ENCODE measurements around the gene MCM3AP.

MCM3AP gene

GRCh38 chr21:46191257-46191685, 94.1 kb downstream of the MCM3AP start:
- peaks cover 34% of the 10 kb centered on the region for H3K36me3 ChIP-seq (ENCODE audit: control insufficient read depth, low read depth, low read length)
- H3K4me1 ChIP-seq (ENCODE audit: control insufficient read depth, low read depth, low read length), result peaks cover 15% of the 10 kb centered on the region
- no peak overlapping the region for H3K4me3 ChIP-seq (ENCODE audit: low read length)
- no peak overlapping the region for H3K27ac ChIP-seq (ENCODE audit: low read length)
- H3K9me3 ChIP-seq (ENCODE audit: control insufficient read depth, low read depth, low read length), result no peaks in the 10 kb centered on the region
- H3K9ac ChIP-seq (ENCODE audit: low read length), result no peak overlapping the region
- no peaks in the 10 kb centered on the region for H3K27me3 ChIP-seq (ENCODE audit: control insufficient read depth, insufficient read depth, low read length)

GRCh38 chr21:46190491-46191131, 94.8 kb downstream of the MCM3AP start:
- Histone ChIP-seq H3K27me3 (ENCODE audit: control insufficient read depth, insufficient read depth, low read length) (no peaks in the 10 kb centered on the region), H3K9me3 (ENCODE audit: control insufficient read depth, low read depth, low read length) (no peaks in the 10 kb centered on the region), H3K4me3 (ENCODE audit: low read length) (no peak overlapping the region), H3K4me1 (ENCODE audit: control insufficient read depth, low read depth, low read length) (peaks cover 15% of the 10 kb centered on the region), H3K27ac (ENCODE audit: low read length) (no peak overlapping the region), H3K36me3 (ENCODE audit: control insufficient read depth, low read depth, low read length) (peaks cover 27% of the 10 kb centered on the region), H3K9ac (ENCODE audit: low read length) (no peak overlapping the region)

GRCh38 chr21:46189959-46190490, 95.4 kb downstream of the MCM3AP start:
- Histone ChIP-seq H3K27ac (ENCODE audit: low read length) (no peak overlapping the region), H3K9me3 (ENCODE audit: control insufficient read depth, low read depth, low read length) (no peaks in the 10 kb centered on the region), H3K27me3 (ENCODE audit: control insufficient read depth, insufficient read depth, low read length) (no peaks in the 10 kb centered on the region), H3K36me3 (ENCODE audit: control insufficient read depth, low read depth, low read length) (peaks cover 23% of the 10 kb centered on the region), H3K4me3 (ENCODE audit: low read length) (no peak overlapping the region), H3K9ac (ENCODE audit: low read length) (no peak overlapping the region), H3K4me1 (ENCODE audit: control insufficient read depth, low read depth, low read length) (peaks cover 15% of the 10 kb centered on the region)

- Histone ChIP-seq H3K4me3 (ENCODE audit: low read length) (no peak overlapping the region), H3K9ac (ENCODE audit: low read length) (no peak overlapping the region), H3K4me1 (ENCODE audit: control insufficient read depth, low read depth, low read length) (peaks cover 15% of the 10 kb centered on the region), H3K27me3 (ENCODE audit: control insufficient read depth, insufficient read depth, low read length) (no peaks in the 10 kb centered on the region), H3K36me3 (ENCODE audit: control insufficient read depth, low read depth, low read length) (peaks cover 23% of the 10 kb centered on the region), H3K9me3 (ENCODE audit: control insufficient read depth, low read depth, low read length) (no peaks in the 10 kb centered on the region), H3K27ac (ENCODE audit: low read length) (no peak overlapping the region)
These were observed 96.0 kb downstream of the MCM3AP start for GRCh38 chr21:46189213-46189958.

- no peak overlapping the region for H3K9ac ChIP-seq (ENCODE audit: low read length)
- no peak overlapping the region for H3K27ac ChIP-seq (ENCODE audit: low read length)
- no peaks in the 10 kb centered on the region for H3K9me3 ChIP-seq (ENCODE audit: control insufficient read depth, low read depth, low read length)
- H3K36me3 ChIP-seq (ENCODE audit: control insufficient read depth, low read depth, low read length), result peaks cover 18% of the 10 kb centered on the region
- H3K4me3 ChIP-seq (ENCODE audit: low read length), result no peak overlapping the region
- peaks cover 15% of the 10 kb centered on the region for H3K4me1 ChIP-seq (ENCODE audit: control insufficient read depth, low read depth, low read length)
- H3K27me3 ChIP-seq (ENCODE audit: control insufficient read depth, insufficient read depth, low read length), result no peaks in the 10 kb centered on the region
These were observed 96.9 kb downstream of the MCM3AP start for GRCh38 chr21:46188226-46189212.

GRCh38 chr21:46187814-46188213, 97.6 kb downstream of the MCM3AP start:
- H3K9ac ChIP-seq (ENCODE audit: low read length), result no peak overlapping the region
- peaks cover 11% of the 10 kb centered on the region for H3K36me3 ChIP-seq (ENCODE audit: control insufficient read depth, low read depth, low read length)
- H3K27ac ChIP-seq (ENCODE audit: low read length), result no peak overlapping the region

GRCh38 chr21:46187261-46187660, 98.2 kb downstream of the MCM3AP start:
- H3K9me3 ChIP-seq (ENCODE audit: control insufficient read depth, low read depth, low read length), result no peaks in the 10 kb centered on the region
- peaks cover 15% of the 10 kb centered on the region for H3K4me1 ChIP-seq (ENCODE audit: control insufficient read depth, low read depth, low read length)
- H3K4me3 ChIP-seq (ENCODE audit: low read length), result no peak overlapping the region

More at GRCh38 chr21:46187814-46188213, 97.6 kb downstream of the MCM3AP start:
- Histone ChIP-seq H3K9me3 (ENCODE audit: control insufficient read depth, low read depth, low read length) (no peaks in the 10 kb centered on the region), H3K27me3 (ENCODE audit: control insufficient read depth, insufficient read depth, low read length) (no peaks in the 10 kb centered on the region), H3K4me3 (ENCODE audit: low read length) (no peak overlapping the region), H3K4me1 (ENCODE audit: control insufficient read depth, low read depth, low read length) (peaks cover 15% of the 10 kb centered on the region)

GRCh38 chr21:46185716-46186115, 99.7 kb downstream of the MCM3AP start:
- Histone ChIP-seq H3K27ac (ENCODE audit: low read length) (no peak overlapping the region), H3K4me1 (ENCODE audit: control insufficient read depth, low read depth, low read length) (peaks cover 15% of the 10 kb centered on the region), H3K9me3 (ENCODE audit: control insufficient read depth, low read depth, low read length) (no peaks in the 10 kb centered on the region), H3K4me3 (ENCODE audit: low read length) (no peak overlapping the region), H3K36me3 (ENCODE audit: control insufficient read depth, low read depth, low read length) (no peaks in the 10 kb centered on the region), H3K27me3 (ENCODE audit: control insufficient read depth, insufficient read depth, low read length) (no peaks in the 10 kb centered on the region), H3K9ac (ENCODE audit: low read length) (no peak overlapping the region)

More at GRCh38 chr21:46187261-46187660, 98.2 kb downstream of the MCM3AP start:
- Histone ChIP-seq H3K27me3 (ENCODE audit: control insufficient read depth, insufficient read depth, low read length) (no peaks in the 10 kb centered on the region), H3K27ac (ENCODE audit: low read length) (no peak overlapping the region), H3K36me3 (ENCODE audit: control insufficient read depth, low read depth, low read length) (peaks cover 5% of the 10 kb centered on the region), H3K9ac (ENCODE audit: low read length) (no peak overlapping the region)

Measured in iPS-18a (cell line).